PC-9 (cell line): Measurements from ENCODE around the gene SLC38A1. TPM values are rescaled to one million over a fixed set of nuclear protein-coding genes. Genes with fewer than 3 reads are reported as not detected.
A peak's percentile ranks its signal among the peaks of the same experiment; 100 is the strongest.

Experiments used
- BruUV-seq: library from RNA; stranded (reverse); fragments of 400-500 nt; replicated peaks from 2 replicates; lab custom pipeline; 2021; lab: Mats Ljungman, UMichigan
- CTCF ChIA-PET: fragments of 300-600 bp; sonication (Branson Sonifier 250); formaldehyde crosslinking; loops from one replicate; lab custom pipeline; 2022; ENCODE audit warnings: antibody characterized with exemption; lab: Charles Lee
- POLR2A ChIA-PET: fragments of 300-600 bp; sonication (Branson Sonifier 250); formaldehyde crosslinking; loops from one replicate; lab custom pipeline; 2022; ENCODE audit warnings: antibody characterized with exemption; ENCODE audit not compliant: unreplicated experiment; lab: Charles Lee
- DNase-seq, 2 experiments: peaks; one replicate each; pipeline versions ENCODE4 v3.0.0 to v3.0.0-alpha.2; 2015 to 2022; ENCODE audit warnings: mixed read lengths in 1 of 2
- H2AFZ ChIP-seq: fragments of 200-600 bp; sonication (generic); 2 replicates; pipeline ENCODE4 v1.8.1; 2017; ENCODE audit warnings: antibody characterized with exemption
- H3F3A ChIP-seq: fragments of 200-600 bp; sonication (generic); 2 replicates; pipeline ENCODE4 v1.8.1; 2017; ENCODE audit warnings: antibody characterized with exemption, mild to moderate bottlenecking, low read depth; ENCODE audit not compliant: insufficient read depth
- H3K27ac ChIP-seq: fragments of 200-600 bp; sonication (generic); 2 replicates; pipeline ENCODE4 v1.6.1; 2016; ENCODE audit warnings: mixed run types
- H3K27me3 ChIP-seq: fragments of 200-600 bp; sonication (generic); 2 replicates; pipeline ENCODE4 v1.6.1; 2016; ENCODE audit warnings: low read depth, mixed run types; ENCODE audit not compliant: insufficient read depth
- H3K36me3 ChIP-seq: fragments of 200-600 bp; sonication (generic); 2 replicates; pipeline ENCODE4 v1.6.1; 2016; ENCODE audit warnings: low read depth, mixed run types
- H3K4me1 ChIP-seq: fragments of 200-600 bp; sonication (generic); replicated peaks from 2 replicates; pipeline ENCODE4 v1.6.1; 2016; ENCODE audit warnings: mixed run types; ENCODE audit not compliant: insufficient read depth
- H3K4me2 ChIP-seq: fragments of 200-600 bp; sonication (generic); 2 replicates; pipeline ENCODE4 v1.6.1; 2017; ENCODE audit warnings: mixed run types
- H3K4me3 ChIP-seq: fragments of 200-600 bp; sonication (generic); 2 replicates; pipeline ENCODE4 v1.6.1; 2016; ENCODE audit warnings: mixed run types
- H3K79me2 ChIP-seq: fragments of 200-600 bp; sonication (generic); 2 replicates; pipeline ENCODE4 v1.6.1; 2017; ENCODE audit warnings: low read depth, mixed run types
- H3K9me2 ChIP-seq: fragments of 200-600 bp; sonication (generic); 2 replicates; pipeline ENCODE4 v1.8.1; 2017; ENCODE audit warnings: mild to moderate bottlenecking; ENCODE audit not compliant: insufficient read depth
- H3K9me3 ChIP-seq: fragments of 200-600 bp; sonication (generic); 2 replicates; pipeline ENCODE4 v1.8.1; 2016; ENCODE audit warnings: low read depth; ENCODE audit not compliant: insufficient read depth
- H4K20me1 ChIP-seq: fragments of 200-600 bp; sonication (generic); 2 replicates; pipeline ENCODE4 v1.8.1; 2017; ENCODE audit not compliant: insufficient read depth
- EZH2 ChIP-seq: fragments of 200-600 bp; sonication (generic); IDR thresholded peaks from 2 replicates; pipeline ENCODE4 v1.8.0; 2017; ENCODE audit warnings: antibody characterized with exemption, low read depth
- intact Hi-C: fragments of 100-400 bp; cut with micrococcal nuclease; formaldehyde crosslinking; loops from one replicate; pipeline ENCODE4 v1.10.0; 2022; ENCODE audit not compliant: unreplicated experiment
- total RNA-seq: library from RNA; stranded (reverse); gene quantifications from 2 replicates; pipeline ENCODE4 v1.2.3, GENCODE V29; 2021
- TF ChIP-seq, protein P1 (sequence below): fragments of 200-600 bp; sonication (generic); conservative IDR thresholded peaks from 2 replicates; pipeline ENCODE4 v1.6.1; 2017; ENCODE audit warnings: mixed run types, antibody characterized with exemption, mild to moderate bottlenecking, moderate library complexity

The SLC38A1 gene
- total RNA-seq, 1 experiment from 2014 or later, result 131 TPM

DNA sequence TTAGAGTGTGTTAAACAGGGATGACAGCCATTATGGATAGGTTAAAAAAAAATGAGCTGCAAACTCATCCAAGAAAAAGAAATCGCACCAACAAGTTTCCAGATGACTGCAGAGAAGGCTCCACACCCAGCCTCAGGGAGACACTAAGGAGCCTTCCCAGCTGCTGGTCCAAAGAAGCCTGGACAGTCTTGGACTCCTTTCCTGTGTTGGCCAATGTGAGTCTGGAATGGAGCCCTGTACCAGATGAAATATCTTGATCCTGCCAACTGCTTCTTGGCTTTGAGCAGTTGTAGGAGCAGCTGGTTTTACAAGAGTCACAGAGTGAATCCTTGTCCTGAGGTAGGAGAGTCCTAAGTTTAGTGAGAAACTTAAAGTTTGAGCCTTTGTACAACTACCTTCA lies 44.5 kb downstream of the SLC38A1 start:
- Histone ChIP-seq H3K4me1 (peaks cover 41% of the 10 kb centered on the region), H2AFZ (no peak overlapping the region), H3K27ac (no peak overlapping the region), H3K4me3 (no peak overlapping the region), H3K9me3 (no peaks in the 10 kb centered on the region), H3K4me2 (no peak overlapping the region), H3K36me3 (peaks cover 74% of the 10 kb centered on the region), H3K9me2 (no peaks in the 10 kb centered on the region), H4K20me1 (peaks cover 35% of the 10 kb centered on the region), H3K27me3 (no peaks in the 10 kb centered on the region), H3K79me2 (peaks cover 77% of the 10 kb centered on the region), H3F3A (peaks cover 51% of the 10 kb centered on the region)
- ChIA-PET POLR2A (no interaction called here), CTCF (interaction anchor here (0.6 kb wide), 1 partner anchor 195 kb away, joined by 3 read pairs; no protein-coding TSS in a partner anchor)
- intact Hi-C loops, result loop anchor here (5.0 kb wide), 1 partner anchor 232 kb away; the partner anchor contains the start of gene SCAF11
- DNase-seq, result no peak
- BruUV-seq, result no TSS peak
- no peak for TF ChIP-seq EZH2
- TF ChIP-seq, protein P1, sequence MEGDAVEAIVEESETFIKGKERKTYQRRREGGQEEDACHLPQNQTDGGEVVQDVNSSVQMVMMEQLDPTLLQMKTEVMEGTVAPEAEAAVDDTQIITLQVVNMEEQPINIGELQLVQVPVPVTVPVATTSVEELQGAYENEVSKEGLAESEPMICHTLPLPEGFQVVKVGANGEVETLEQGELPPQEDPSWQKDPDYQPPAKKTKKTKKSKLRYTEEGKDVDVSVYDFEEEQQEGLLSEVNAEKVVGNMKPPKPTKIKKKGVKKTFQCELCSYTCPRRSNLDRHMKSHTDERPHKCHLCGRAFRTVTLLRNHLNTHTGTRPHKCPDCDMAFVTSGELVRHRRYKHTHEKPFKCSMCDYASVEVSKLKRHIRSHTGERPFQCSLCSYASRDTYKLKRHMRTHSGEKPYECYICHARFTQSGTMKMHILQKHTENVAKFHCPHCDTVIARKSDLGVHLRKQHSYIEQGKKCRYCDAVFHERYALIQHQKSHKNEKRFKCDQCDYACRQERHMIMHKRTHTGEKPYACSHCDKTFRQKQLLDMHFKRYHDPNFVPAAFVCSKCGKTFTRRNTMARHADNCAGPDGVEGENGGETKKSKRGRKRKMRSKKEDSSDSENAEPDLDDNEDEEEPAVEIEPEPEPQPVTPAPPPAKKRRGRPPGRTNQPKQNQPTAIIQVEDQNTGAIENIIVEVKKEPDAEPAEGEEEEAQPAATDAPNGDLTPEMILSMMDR, result no peak

DNA sequence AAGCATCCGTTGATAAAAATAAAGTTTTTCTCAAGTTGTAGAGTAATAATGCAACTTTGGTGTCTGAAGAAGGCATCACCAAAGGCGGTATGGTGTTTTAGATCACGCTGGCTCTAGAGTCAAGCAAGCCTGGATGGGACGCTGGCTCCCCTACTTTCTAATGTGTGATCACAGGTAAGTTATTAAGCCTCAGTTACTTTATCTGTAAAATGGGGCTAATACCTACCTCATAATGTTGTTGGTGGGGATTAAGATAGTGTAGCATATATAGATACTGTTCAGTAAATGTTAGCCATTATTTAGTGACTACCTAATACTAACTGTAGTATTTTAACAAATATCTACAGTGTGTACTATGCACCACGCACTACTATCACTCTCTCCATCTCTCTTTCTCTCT lies 45.8 kb downstream of the SLC38A1 start:
- Histone ChIP-seq H4K20me1 (peaks cover 24% of the 10 kb centered on the region), H3K4me2 (no peak overlapping the region), H3K4me3 (no peak overlapping the region), H3K9me3 (no peaks in the 10 kb centered on the region), H2AFZ (no peak overlapping the region), H3K4me1 (peaks cover 53% of the 10 kb centered on the region), H3K79me2 (peaks cover 77% of the 10 kb centered on the region), H3K36me3 (peaks cover 67% of the 10 kb centered on the region), H3K27me3 (no peaks in the 10 kb centered on the region), H3F3A (peaks cover 62% of the 10 kb centered on the region), H3K9me2 (no peaks in the 10 kb centered on the region), H3K27ac (0 out of 2 replicates have a peak overlapping the region, but pooled peaks have one; percentile 7)
- intact Hi-C loops, result loop anchor here (5.0 kb wide), 1 partner anchor 231 kb away; the partner anchor contains the start of gene SCAF11
- CTCF ChIA-PET, result no interaction called here
- POLR2A ChIA-PET, result no interaction called here
- TF ChIP-seq, protein P1, result no peak
- TF ChIP-seq EZH2, result no peak
- DNase-seq, result no peak
- BruUV-seq, result no TSS peak

DNA sequence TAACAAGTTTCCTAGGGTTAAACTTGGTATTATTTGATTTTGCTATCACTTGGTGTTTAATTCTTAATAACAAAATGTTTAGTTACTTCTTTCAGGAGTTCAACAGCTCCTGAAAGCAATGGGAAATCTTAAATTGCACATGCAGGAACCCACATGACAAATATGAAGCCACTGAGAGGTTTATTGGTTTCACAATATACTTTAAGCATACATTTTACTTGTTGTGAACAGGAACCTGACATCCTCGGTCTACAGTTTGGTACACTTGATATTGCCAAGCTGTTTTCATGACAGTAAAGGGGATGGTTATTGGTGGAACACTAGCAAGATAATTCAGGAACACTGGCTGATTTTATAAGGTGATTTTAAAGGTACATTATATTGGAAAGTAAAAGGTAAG lies 46.2 kb downstream of the SLC38A1 start:
- Histone ChIP-seq H4K20me1 (peaks cover 20% of the 10 kb centered on the region), H2AFZ (no peak overlapping the region), H3K4me3 (no peak overlapping the region), H3K9me2 (no peaks in the 10 kb centered on the region), H3K36me3 (peaks cover 67% of the 10 kb centered on the region), H3K79me2 (peaks cover 77% of the 10 kb centered on the region), H3K27me3 (no peaks in the 10 kb centered on the region), H3K9me3 (no peaks in the 10 kb centered on the region), H3K27ac (peak overlapping the region; percentile 85), H3K4me1 (peaks cover 53% of the 10 kb centered on the region), H3K4me2 (0 out of 2 replicates have a peak overlapping the region, but pooled peaks have one; percentile 11), H3F3A (peaks cover 62% of the 10 kb centered on the region)
- CTCF ChIA-PET, result no interaction called here
- no peak for DNase-seq
- no TSS peak for BruUV-seq
- POLR2A ChIA-PET, result no interaction called here
- intact Hi-C loops, result loop anchor here (5.0 kb wide), 1 partner anchor 230 kb away; the partner anchor contains the start of gene SCAF11
- no peak for TF ChIP-seq EZH2
- TF ChIP-seq, protein P1, result no peak
